ENCODE data around the gene LRRC75A.

The LRRC75A gene

DNA sequence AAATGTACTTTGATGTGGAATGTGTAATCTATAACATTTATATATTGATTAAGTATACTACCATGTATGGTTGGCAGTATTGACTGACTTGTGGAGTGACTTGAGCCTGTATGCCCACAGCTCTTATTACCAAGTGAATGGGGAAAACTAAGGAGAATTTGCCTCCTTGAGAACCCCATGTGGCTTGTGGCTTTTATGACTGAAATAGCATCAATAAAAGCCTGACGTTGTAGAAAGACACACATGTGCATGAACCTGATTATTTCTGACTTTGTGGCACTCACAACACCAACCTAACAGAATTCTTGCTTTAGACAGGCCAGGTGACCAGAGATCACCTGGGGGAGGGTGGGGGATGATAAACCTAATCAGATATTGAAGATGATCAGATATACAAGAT, 2.1 kb upstream of the LRRC75A start:
- TF ChIP-seq, protein P1, sequence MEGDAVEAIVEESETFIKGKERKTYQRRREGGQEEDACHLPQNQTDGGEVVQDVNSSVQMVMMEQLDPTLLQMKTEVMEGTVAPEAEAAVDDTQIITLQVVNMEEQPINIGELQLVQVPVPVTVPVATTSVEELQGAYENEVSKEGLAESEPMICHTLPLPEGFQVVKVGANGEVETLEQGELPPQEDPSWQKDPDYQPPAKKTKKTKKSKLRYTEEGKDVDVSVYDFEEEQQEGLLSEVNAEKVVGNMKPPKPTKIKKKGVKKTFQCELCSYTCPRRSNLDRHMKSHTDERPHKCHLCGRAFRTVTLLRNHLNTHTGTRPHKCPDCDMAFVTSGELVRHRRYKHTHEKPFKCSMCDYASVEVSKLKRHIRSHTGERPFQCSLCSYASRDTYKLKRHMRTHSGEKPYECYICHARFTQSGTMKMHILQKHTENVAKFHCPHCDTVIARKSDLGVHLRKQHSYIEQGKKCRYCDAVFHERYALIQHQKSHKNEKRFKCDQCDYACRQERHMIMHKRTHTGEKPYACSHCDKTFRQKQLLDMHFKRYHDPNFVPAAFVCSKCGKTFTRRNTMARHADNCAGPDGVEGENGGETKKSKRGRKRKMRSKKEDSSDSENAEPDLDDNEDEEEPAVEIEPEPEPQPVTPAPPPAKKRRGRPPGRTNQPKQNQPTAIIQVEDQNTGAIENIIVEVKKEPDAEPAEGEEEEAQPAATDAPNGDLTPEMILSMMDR (IDR thresholded peaks at IDR 0.05; ENCODE audit: extremely low read depth, insufficient read depth, missing control alignments): no peak
- in situ Hi-C loops (cut with MboI; ENCODE audit: low pct_unique_long_range_greater_than_20kb, low sequenced_read_pairs, unreplicated experiment): no loop called here
- no peak for DNase-seq (ENCODE audit: low spot score)

DNA sequence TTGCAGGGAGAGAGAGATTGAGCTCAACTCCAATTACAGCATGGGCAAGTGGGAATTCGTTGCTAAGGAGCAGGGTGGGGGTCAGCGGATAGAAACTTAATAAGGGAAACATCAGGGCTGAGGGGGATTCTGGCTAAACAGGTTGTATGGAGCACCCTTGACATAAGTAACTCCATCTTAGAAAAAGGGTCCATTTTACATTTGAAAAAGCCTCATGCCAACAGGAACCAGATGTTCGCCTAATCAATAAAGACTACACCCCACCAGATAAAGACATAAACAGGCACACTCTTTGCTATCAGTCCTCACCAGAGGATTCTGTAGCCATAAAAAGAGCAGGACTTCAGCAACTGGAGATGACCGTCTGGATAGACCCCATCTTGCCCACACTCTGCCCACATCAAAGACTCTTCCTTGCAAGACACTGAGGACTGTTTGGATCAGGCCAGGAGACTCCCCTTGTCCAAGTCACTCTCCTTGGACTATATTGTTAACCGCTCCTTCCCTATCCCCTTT, 1.6 kb upstream of the LRRC75A start:
- in situ Hi-C loops (cut with MboI; ENCODE audit: low pct_unique_long_range_greater_than_20kb, low sequenced_read_pairs, unreplicated experiment): no loop called here
- TF ChIP-seq, protein P1 (IDR thresholded peaks at IDR 0.05; ENCODE audit: extremely low read depth, insufficient read depth, missing control alignments): no peak
- DNase-seq (ENCODE audit: low spot score): no peak

DNA sequence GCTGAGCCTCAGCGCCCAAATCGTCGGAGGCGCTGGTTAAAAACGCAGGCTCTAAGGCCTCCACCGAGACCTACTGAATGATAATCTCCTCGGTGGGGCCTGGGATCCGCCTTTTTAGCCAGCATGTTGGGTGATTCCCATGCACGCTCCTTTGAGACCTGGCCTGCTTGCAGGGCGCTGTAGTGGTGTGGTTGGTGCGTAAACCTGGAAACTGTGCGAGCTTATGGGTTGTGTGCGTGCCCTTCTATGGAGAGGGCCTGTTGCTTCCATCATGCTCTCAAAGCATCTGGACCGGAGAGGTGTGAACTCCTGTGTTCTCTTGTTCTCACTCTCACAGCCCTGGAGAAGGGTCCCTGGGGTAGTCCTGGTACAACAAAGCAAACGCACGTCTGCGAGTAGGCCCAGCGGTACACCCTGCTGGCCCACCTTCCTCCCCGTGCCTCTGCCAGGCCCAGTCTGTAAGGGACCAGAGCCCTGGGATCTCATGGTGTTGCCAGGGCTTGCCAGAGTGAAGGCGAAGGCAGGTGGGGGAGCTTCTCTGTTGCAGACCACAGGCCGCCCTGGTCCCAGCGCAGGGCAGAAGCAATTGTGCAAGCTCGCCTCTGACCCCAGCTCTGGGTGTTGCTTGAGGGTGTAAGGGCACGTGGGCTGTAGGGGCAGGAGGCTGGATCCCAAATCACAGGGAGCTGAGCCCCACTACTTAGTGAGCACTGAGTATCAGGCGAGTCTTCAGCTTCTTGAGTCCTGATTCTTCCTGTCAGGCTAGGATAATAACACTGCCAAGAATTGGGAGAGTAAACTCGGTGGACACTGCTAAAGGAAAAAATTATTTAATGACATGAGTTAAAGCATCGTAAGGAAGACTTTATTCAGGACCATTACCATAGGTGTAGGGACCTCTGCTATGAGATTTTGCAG, 879 bp upstream of the LRRC75A start:
- DNase-seq (ENCODE audit: low spot score): no peak
- TF ChIP-seq, protein P1 (IDR thresholded peaks at IDR 0.05; ENCODE audit: extremely low read depth, insufficient read depth, missing control alignments): no peak
- in situ Hi-C loops (cut with MboI; ENCODE audit: low pct_unique_long_range_greater_than_20kb, low sequenced_read_pairs, unreplicated experiment): no loop called here

DNA sequence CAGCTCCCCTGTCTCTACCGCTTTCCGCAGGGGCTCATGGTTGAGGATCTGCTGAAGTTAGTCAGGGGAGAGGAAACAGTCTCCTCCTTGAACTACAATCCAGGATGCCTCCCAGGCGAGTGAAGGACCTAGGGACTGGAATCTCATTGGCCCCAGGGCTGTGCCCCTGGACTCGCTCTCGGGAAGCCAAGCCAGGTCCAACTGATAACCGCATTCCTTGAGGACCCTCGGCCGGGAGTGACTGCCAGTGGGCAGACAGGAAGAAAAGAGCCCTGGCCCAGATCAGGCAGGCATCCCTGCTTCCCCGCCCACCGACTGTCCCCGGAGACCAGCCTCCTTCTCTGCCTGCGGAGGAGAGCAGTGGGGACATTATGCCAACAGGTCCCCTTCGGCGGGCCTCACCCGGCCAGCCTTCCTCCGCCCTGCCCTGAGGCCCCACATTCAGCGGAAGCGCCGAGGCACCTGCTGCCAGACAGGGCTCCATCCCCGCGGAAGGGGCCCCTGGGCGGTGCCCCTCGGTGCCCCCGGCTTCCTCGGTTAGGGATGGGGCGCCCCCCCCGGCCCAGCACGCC, 776 bp downstream of the LRRC75A start:
- DNase-seq (ENCODE audit: low spot score): no peak
- in situ Hi-C loops (cut with MboI; ENCODE audit: low pct_unique_long_range_greater_than_20kb, low sequenced_read_pairs, unreplicated experiment): no loop called here
- TF ChIP-seq, protein P1 (IDR thresholded peaks at IDR 0.05; ENCODE audit: extremely low read depth, insufficient read depth, missing control alignments): no peak

DNA sequence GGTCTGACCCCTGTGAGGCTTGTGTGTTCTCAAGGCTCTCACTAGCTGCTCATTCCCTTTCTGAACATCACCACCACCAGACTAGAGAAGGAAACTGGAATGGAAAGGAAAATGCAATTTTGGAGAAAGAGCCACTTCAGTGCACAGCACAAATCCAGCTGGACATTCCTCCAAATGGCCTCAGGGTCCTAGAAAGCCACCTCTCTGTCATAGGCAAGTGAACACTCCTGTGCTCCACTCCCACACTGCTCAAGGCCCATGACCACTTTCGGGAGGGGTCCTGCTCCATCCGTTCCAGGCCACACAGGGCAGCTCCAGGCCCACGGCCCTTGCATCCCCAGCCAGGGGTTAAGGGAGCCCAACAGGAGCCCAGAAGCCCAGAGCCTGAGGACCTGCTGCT, 2.6 kb downstream of the LRRC75A start:
- in situ Hi-C loops (cut with MboI; ENCODE audit: low pct_unique_long_range_greater_than_20kb, low sequenced_read_pairs, unreplicated experiment): no loop called here
- DNase-seq (ENCODE audit: low spot score): no peak
- TF ChIP-seq, protein P1 (IDR thresholded peaks at IDR 0.05; ENCODE audit: extremely low read depth, insufficient read depth, missing control alignments): no peak

DNA sequence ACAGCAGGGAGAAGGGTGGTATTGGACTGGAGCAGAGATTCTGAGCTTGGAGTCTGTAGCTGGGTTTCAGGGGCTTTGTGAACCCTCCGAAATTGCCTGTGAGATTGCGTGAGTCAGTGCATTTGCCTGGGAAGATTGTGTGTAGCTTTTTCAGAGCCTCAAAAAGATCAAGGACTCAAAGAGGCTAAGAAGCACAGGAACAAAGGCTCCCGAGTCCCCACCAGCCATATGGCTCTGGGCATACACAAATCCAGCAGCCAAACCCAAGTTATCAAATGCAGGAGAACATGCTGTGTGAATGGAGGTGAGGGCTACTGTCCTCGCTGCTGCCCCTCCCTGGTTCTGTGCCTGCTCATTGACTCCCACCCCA, 3.0 kb downstream of the LRRC75A start:
- in situ Hi-C loops (cut with MboI; ENCODE audit: low pct_unique_long_range_greater_than_20kb, low sequenced_read_pairs, unreplicated experiment): no loop called here
- TF ChIP-seq, protein P1 (IDR thresholded peaks at IDR 0.05; ENCODE audit: extremely low read depth, insufficient read depth, missing control alignments): no peak
- no peak for DNase-seq (ENCODE audit: low spot score)

Data from GM13977 (cell line).